ENCODE measurements around the gene SLC38A8.

DNA sequence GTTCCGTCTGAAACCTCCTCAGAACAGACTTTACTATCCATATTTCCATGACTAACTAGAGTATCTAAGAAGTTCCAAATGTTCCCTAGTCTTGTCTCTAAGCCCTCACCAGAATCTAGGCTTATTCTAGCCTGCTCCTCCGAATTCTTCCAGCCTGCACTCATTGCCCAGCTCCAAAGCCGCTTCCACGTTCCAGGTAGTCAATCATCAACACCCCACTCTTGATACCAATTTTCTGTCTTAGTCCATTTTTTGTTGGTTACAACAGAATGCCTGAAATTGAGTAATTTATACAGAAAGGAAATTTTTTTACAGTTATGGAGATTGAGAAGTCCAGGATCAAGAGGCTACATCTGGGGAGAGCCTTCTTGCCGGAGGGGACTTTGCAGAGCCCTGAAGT, 21.1 kb downstream of the SLC38A8 start:
- no peak for TF ChIP-seq CTCF (IDR thresholded peaks at IDR 0.05; ENCODE audit: poor library complexity)
- TF ChIP-seq EZH2 (IDR thresholded peaks at IDR 0.05; ENCODE audit: borderline replicate concordance): no peak
- TF ChIP-seq EZH2phosphoT487 (IDR thresholded peaks at IDR 0.05; ENCODE audit: low read depth, severe bottlenecking, unreplicated experiment): no peak

Measured in hepatocyte (in vitro differentiated cells).